ENCODE measurements around the gene DYDC1. TPM values are rescaled to one million over a fixed set of nuclear protein-coding genes. Genes with fewer than 3 reads are reported as not detected.

Gene DYDC1
- total RNA-seq, 4 donors from 2014 or later, result 1.1 TPM; not detected in 3

- intact Hi-C loops (cut with DNase I), result no loop called here
- H3K4me1 ChIP-seq, result no peaks in the 10 kb centered on the region
- TF ChIP-seq CTCF (IDR thresholded peaks at IDR 0.05), result no peak
- TF ChIP-seq POLR2A (IDR thresholded peaks at IDR 0.05), result no peak
- H3K27me3 ChIP-seq, result no peaks in the 10 kb centered on the region
- H3K36me3 ChIP-seq, result no peaks in the 10 kb centered on the region
- H3K9me3 ChIP-seq, result no peaks in the 10 kb centered on the region
- DNase-seq, result no peak
- WGBS, 2 donors, result 85 to 90% methylated on average over 2 of the region's 2 CpGs
- no peak overlapping the region for H3K27ac ChIP-seq
- no peak overlapping the region for H3K4me3 ChIP-seq (replicated peaks in 1 of 3)
Measured at GRCh38 chr10:80397014-80397413, 40.5 kb upstream of the DYDC1 start.

GRCh38 chr10:80394358-80394916, 37.9 kb upstream of the DYDC1 start:
- DNase-seq, result no peak
- TF ChIP-seq CTCF (IDR thresholded peaks at IDR 0.05) (no peak), POLR2A (IDR thresholded peaks at IDR 0.05) (no peak)
- H3K4me1 ChIP-seq, result no peaks in the 10 kb centered on the region
- no peaks in the 10 kb centered on the region for H3K36me3 ChIP-seq
- no peak overlapping the region for H3K27ac ChIP-seq
- no peaks in the 10 kb centered on the region for H3K9me3 ChIP-seq
- 76 to 83% methylated on average over 2 of the region's 2 CpGs for WGBS, 2 donors
- no peak overlapping the region for H3K4me3 ChIP-seq (replicated peaks in 1 of 3)
- intact Hi-C loops (cut with DNase I), result no loop called here
- H3K27me3 ChIP-seq, result no peaks in the 10 kb centered on the region

- DNase-seq, result no peak
- Histone ChIP-seq H3K4me1 (peaks cover 13% of the 10 kb centered on the region in 2 donors), H3K27ac (no peak overlapping the region), H3K36me3 (no peaks in the 10 kb centered on the region), H3K27me3 (no peaks in the 10 kb centered on the region), H3K4me3 (replicated peaks in 1 of 3) (no peak overlapping the region), H3K9me3 (no peaks in the 10 kb centered on the region)
- intact Hi-C loops (cut with DNase I), result no loop called here
- TF ChIP-seq CTCF (IDR thresholded peaks at IDR 0.05) (no peak), POLR2A (IDR thresholded peaks at IDR 0.05) (no peak)
- WGBS, 2 donors, result 81 to 82% methylated on average over 6 of the region's 6 CpGs
Measured at GRCh38 chr10:80392250-80392649, 35.7 kb upstream of the DYDC1 start.

GRCh38 chr10:80390740-80391139, 34.2 kb upstream of the DYDC1 start:
- intact Hi-C loops (cut with DNase I), result no loop called here
- Histone ChIP-seq H3K9me3 (no peaks in the 10 kb centered on the region), H3K36me3 (no peaks in the 10 kb centered on the region), H3K4me1 (peaks cover 13 to 20% of the 10 kb centered on the region in 2 donors), H3K27me3 (no peaks in the 10 kb centered on the region), H3K4me3 (replicated peaks in 1 of 3) (no peak overlapping the region), H3K27ac (no peak overlapping the region)
- DNase-seq, result no peak
- TF ChIP-seq CTCF (IDR thresholded peaks at IDR 0.05), result no peak
- TF ChIP-seq POLR2A (IDR thresholded peaks at IDR 0.05), result no peak
- WGBS, 2 donors, result 91% methylated on average over 9 of the region's 9 CpGs

- peak; percentile 32 to 49 for DNase-seq
- Histone ChIP-seq H3K9me3 (no peaks in the 10 kb centered on the region), H3K36me3 (no peaks in the 10 kb centered on the region), H3K4me3 (replicated peaks in 1 of 3) (no peak overlapping the region), H3K27me3 (no peaks in the 10 kb centered on the region), H3K27ac (no peak overlapping the region), H3K4me1 (peaks cover 3 to 9% of the 10 kb centered on the region in 2 donors)
- WGBS, 2 donors, result 11 to 20% methylated on average over 4 of the region's 4 CpGs
- no peak for TF ChIP-seq POLR2A (IDR thresholded peaks at IDR 0.05)
- peak in 5 of 6 experiments; percentile 44 to 66 (median 63) for TF ChIP-seq CTCF (IDR thresholded peaks at IDR 0.05)
- intact Hi-C loops (cut with DNase I), result loop anchor here (10.0 kb wide), 2 partner anchors 62 to 122 kb away; no protein-coding TSS in a partner anchor
Measured at GRCh38 chr10:80382989-80383388, 26.4 kb upstream of the DYDC1 start.

All from thyroid gland (tissue), 4 donors.